Suppressor macrophage treated with lipopolysaccharide for 1 hour (primary cell): ENCODE measurements around the gene CST5.
"Not testable (repeated sequence)": the region's sequence is repeated elsewhere in the genome, so short reads cannot be mapped to it uniquely, and the experiment has no call there.

Source experiments
- DNase-seq, 3 donors: peaks; one replicate each; pipeline ENCODE4 v3.0.0-alpha.2; 2020 to 2022

The CST5 gene

GRCh38 chr20:23887856-23888255 lies 8.3 kb upstream of the CST5 start:
- no peak for DNase-seq

- no peak for DNase-seq
Measured at GRCh38 chr20:23884771-23885162, 5.2 kb upstream of the CST5 start.

- DNase-seq = no peak
Measured at GRCh38 chr20:23884136-23884770, 4.7 kb upstream of the CST5 start.

GRCh38 chr20:23881371-23881770 lies 1.8 kb upstream of the CST5 start:
- no peak for DNase-seq

- no peak for DNase-seq
Measured at GRCh38 chr20:23880417-23880816, 869 bp upstream of the CST5 start.

GRCh38 chr20:23879811-23880374 lies 345 bp upstream of the CST5 start:
- no peak for DNase-seq

GRCh38 chr20:23878787-23879186 lies 761 bp downstream of the CST5 start:
- no peak for DNase-seq

GRCh38 chr20:23878016-23878542 lies 1.5 kb downstream of the CST5 start:
- not testable (repeated sequence) for DNase-seq

GRCh38 chr20:23877524-23877923 lies 2.0 kb downstream of the CST5 start:
- DNase-seq = no peak

- DNase-seq = no peak
Measured at GRCh38 chr20:23875606-23876237, 3.8 kb downstream of the CST5 start.

- DNase-seq = no peak
Measured at GRCh38 chr20:23874747-23875146, 4.8 kb downstream of the CST5 start.

- no peak for DNase-seq
Measured at GRCh38 chr20:23873370-23874015, 6.1 kb downstream of the CST5 start.

- no peak for DNase-seq
Measured at GRCh38 chr20:23872065-23872464, 7.5 kb downstream of the CST5 start.

GRCh38 chr20:23870461-23870860 lies 9.1 kb downstream of the CST5 start:
- no peak for DNase-seq

GRCh38 chr20:23869520-23869919 lies 10.0 kb downstream of the CST5 start:
- DNase-seq = no peak

- DNase-seq = no peak
Measured at GRCh38 chr20:23868321-23868720, 11.2 kb downstream of the CST5 start.

GRCh38 chr20:23867152-23867776 lies 12.3 kb downstream of the CST5 start:
- DNase-seq = no peak

- not testable (repeated sequence) for DNase-seq
Measured at GRCh38 chr20:23860771-23861170, 18.8 kb downstream of the CST5 start.

GRCh38 chr20:23857962-23858595 lies 21.5 kb downstream of the CST5 start:
- DNase-seq = no peak

GRCh38 chr20:23856736-23857135 lies 22.8 kb downstream of the CST5 start:
- no peak for DNase-seq

GRCh38 chr20:23856226-23856625 lies 23.3 kb downstream of the CST5 start:
- no peak for DNase-seq

GRCh38 chr20:23841693-23842092 lies 37.9 kb downstream of the CST5 start:
- DNase-seq = no peak

- no peak for DNase-seq
Measured at GRCh38 chr20:23835716-23836115, 43.8 kb downstream of the CST5 start.
